Activated CD8-positive, alpha-beta memory T cell treated with anti-CD3 and anti-CD28 coated beads for 36 hours (primary cell): Measurements from ENCODE around the gene TRAF3IP3. TPM values are rescaled to one million over a fixed set of nuclear protein-coding genes. Genes with fewer than 3 reads are reported as not detected.

Experiments used
- CTCF ChIA-PET: fragments of 350-600 bp; sonication (Branson Sonifier 250); formaldehyde crosslinking; loops from one replicate; lab custom pipeline; 2021; ENCODE audit warnings: antibody characterized with exemption; lab: Charles Lee
- POLR2A ChIA-PET: fragments of 350-600 bp; sonication (Branson Sonifier 250); formaldehyde crosslinking; loops from one replicate; lab custom pipeline; 2021; ENCODE audit warnings: antibody characterized with exemption; lab: Charles Lee
- total RNA-seq, 2 experiments: library from RNA; stranded (reverse); gene quantifications; one replicate each; pipeline ENCODE4 v1.2.3, GENCODE V29; 2021

Gene TRAF3IP3
- total RNA-seq, 2 experiments from 2014 or later, result 196 to 197 TPM

GRCh38 chr1:209805341-209805781, 49.5 kb downstream of the TRAF3IP3 start:
- CTCF ChIA-PET, result interaction anchor here (1.3 to 1.7 kb wide), 2 partner anchors 18 to 22 kb away, joined by 4 to 7 read pairs; partner anchors contain the start of gene UTP25
- POLR2A ChIA-PET, result no interaction called here

- CTCF ChIA-PET, result interaction anchor here (0.6 to 1.7 kb wide), 4 partner anchors 17 to 76 kb away, joined by 4 to 7 read pairs (median 6); partner anchors contain the start of gene UTP25
- POLR2A ChIA-PET, result no interaction called here
Measured at GRCh38 chr1:209805875-209806760, 50.3 kb downstream of the TRAF3IP3 start, which contains the start of gene IRF6. TSS of gene IRF6 (minus strand) at chr1:209806142. CDS start at chr1:209801413, 4,729 bp downstream.

- CTCF ChIA-PET, result no interaction called here
- POLR2A ChIA-PET, result interaction anchor here (0.6 kb wide), 2 partner anchors 845 to 1444 kb away, joined by 4 read pairs; no protein-coding TSS in a partner anchor
Measured at GRCh38 chr1:209807509-209807908, 51.7 kb downstream of the TRAF3IP3 start.

GRCh38 chr1:209808059-209808581, 52.3 kb downstream of the TRAF3IP3 start:
- POLR2A ChIA-PET, result interaction anchor here (0.6 kb wide), 2 partner anchors 845 to 1443 kb away, joined by 4 read pairs; no protein-coding TSS in a partner anchor
- CTCF ChIA-PET, result no interaction called here

- ChIA-PET CTCF (no interaction called here), POLR2A (no interaction called here)
Measured at GRCh38 chr1:209809611-209810010, 53.8 kb downstream of the TRAF3IP3 start.

- CTCF ChIA-PET, result no interaction called here
- POLR2A ChIA-PET, result no interaction called here
Measured at GRCh38 chr1:209810783-209811182, 54.9 kb downstream of the TRAF3IP3 start.

GRCh38 chr1:209813902-209814301, 58.0 kb downstream of the TRAF3IP3 start:
- POLR2A ChIA-PET, result no interaction called here
- CTCF ChIA-PET, result interaction anchor here (1.5 kb wide), 1 partner anchor 9 kb away, joined by 4 read pairs; no protein-coding TSS in a partner anchor

- CTCF ChIA-PET, result interaction anchor here (0.8 kb wide), 1 partner anchor 9 kb away, joined by 3 read pairs; no protein-coding TSS in a partner anchor
- POLR2A ChIA-PET, result interaction anchor here (0.8 kb wide), 1 partner anchor 31 kb away, joined by 3 read pairs; the partner anchor contains the start of gene C1orf74
Measured at GRCh38 chr1:209815490-209815889, 59.6 kb downstream of the TRAF3IP3 start.

- ChIA-PET CTCF (interaction anchor here (0.5 to 0.8 kb wide), 2 partner anchors 8 to 23 kb away, joined by 3 to 4 read pairs; no protein-coding TSS in a partner anchor), POLR2A (interaction anchor here (0.8 kb wide), 1 partner anchor 32 kb away, joined by 3 read pairs; the partner anchor contains the start of gene C1orf74)
Measured at GRCh38 chr1:209815931-209816341, 60.1 kb downstream of the TRAF3IP3 start.

GRCh38 chr1:209816923-209817322, 61.1 kb downstream of the TRAF3IP3 start:
- CTCF ChIA-PET, result no interaction called here

GRCh38 chr1:209817691-209818090, 61.8 kb downstream of the TRAF3IP3 start:
- ChIA-PET CTCF (no interaction called here), POLR2A (no interaction called here)

More at GRCh38 chr1:209816923-209817322, 61.1 kb downstream of the TRAF3IP3 start:
- POLR2A ChIA-PET, result no interaction called here

GRCh38 chr1:209819058-209819457, 63.2 kb downstream of the TRAF3IP3 start:
- ChIA-PET CTCF (no interaction called here), POLR2A (no interaction called here)

GRCh38 chr1:209820986-209821385, 65.1 kb downstream of the TRAF3IP3 start:
- POLR2A ChIA-PET, result no interaction called here
- CTCF ChIA-PET, result no interaction called here

GRCh38 chr1:209822706-209823105, 66.9 kb downstream of the TRAF3IP3 start:
- POLR2A ChIA-PET, result no interaction called here
- CTCF ChIA-PET, result interaction anchor here (1.0 to 2.1 kb wide), 14 partner anchors 8 to 600 kb away, joined by 3 to 8 read pairs (median 4); partner anchors contain the start of gene TRAF3IP3

GRCh38 chr1:209823143-209824041, 67.5 kb downstream of the TRAF3IP3 start:
- CTCF ChIA-PET, result interaction anchor here (0.9 to 2.1 kb wide), 17 partner anchors 8 to 599 kb away, joined by 3 to 8 read pairs (median 4); partner anchors contain the start of gene TRAF3IP3
- POLR2A ChIA-PET, result no interaction called here

GRCh38 chr1:209825591-209826434, 70.0 kb downstream of the TRAF3IP3 start:
- POLR2A ChIA-PET, result no interaction called here
- CTCF ChIA-PET, result interaction anchor here (1.9 kb wide), 1 partner anchor 20 kb away, joined by 4 read pairs; the partner anchor contains the start of gene IRF6
